ENCODE measurements around the gene GABRB1.
A peak's percentile ranks its signal among the peaks of the same experiment; 100 is the strongest.

Gene GABRB1

GRCh38 chr4:47031011-47031678, at the start of gene GABRB1:
Gene GABRB1 (plus strand): TSS chr4:47031567.
- DNase-seq (ENCODE audit: low spot score): no peak

- no peak for DNase-seq (ENCODE audit: low spot score)
These were observed 46.6 kb upstream of the GABRB1 start for GRCh38 chr4:46984781-46985180.

- no peak for DNase-seq (ENCODE audit: low spot score)
These were observed 44.3 kb upstream of the GABRB1 start for GRCh38 chr4:46986922-46987638.

- DNase-seq (ENCODE audit: low spot score): no peak
These were observed 39.0 kb upstream of the GABRB1 start for GRCh38 chr4:46992338-46992737.

- no peak for DNase-seq (ENCODE audit: low spot score)
These were observed 38.0 kb upstream of the GABRB1 start, which contains the start of gene GABRA4 for GRCh38 chr4:46993075-46994006. Gene GABRA4 (minus strand): TSS chr4:46993581. CDS start chr4:46993424, 157 bp downstream.

- DNase-seq (ENCODE audit: low spot score): no peak
These were observed 37.4 kb upstream of the GABRB1 start for GRCh38 chr4:46994007-46994405.

- no peak for DNase-seq (ENCODE audit: low spot score)
These were observed 31.8 kb upstream of the GABRB1 start for GRCh38 chr4:46999566-46999965.

GRCh38 chr4:47000406-47000805, 31.0 kb upstream of the GABRB1 start:
- no peak for DNase-seq (ENCODE audit: low spot score)

GRCh38 chr4:47002580-47002979, 28.8 kb upstream of the GABRB1 start:
- DNase-seq (ENCODE audit: low spot score): no peak

- DNase-seq (ENCODE audit: low spot score): no peak
These were observed 20.9 kb upstream of the GABRB1 start for GRCh38 chr4:47010347-47010911.

- DNase-seq (ENCODE audit: low spot score): peak; percentile 32
These were observed 20.4 kb upstream of the GABRB1 start for GRCh38 chr4:47010912-47011446.

GRCh38 chr4:47012676-47013075, 18.7 kb upstream of the GABRB1 start:
- DNase-seq (ENCODE audit: low spot score): no peak

- DNase-seq (ENCODE audit: low spot score): no peak
These were observed 18.0 kb upstream of the GABRB1 start for GRCh38 chr4:47013373-47013772.

GRCh38 chr4:47017081-47017480, 14.3 kb upstream of the GABRB1 start:
- DNase-seq (ENCODE audit: low spot score): no peak

- DNase-seq (ENCODE audit: low spot score): no peak
These were observed 13.9 kb upstream of the GABRB1 start for GRCh38 chr4:47017494-47017893.

GRCh38 chr4:47031751-47032404, 511 bp downstream of the GABRB1 start:
- DNase-seq (ENCODE audit: low spot score): no peak

- peak; percentile 37 for DNase-seq (ENCODE audit: low spot score)
These were observed 1.2 kb downstream of the GABRB1 start for GRCh38 chr4:47032405-47033106.

- DNase-seq (ENCODE audit: low spot score): no peak
These were observed 6.9 kb downstream of the GABRB1 start for GRCh38 chr4:47038263-47038662.

GRCh38 chr4:47040828-47041227, 9.5 kb downstream of the GABRB1 start:
- no peak for DNase-seq (ENCODE audit: low spot score)

- no peak for DNase-seq (ENCODE audit: low spot score)
These were observed 12.5 kb downstream of the GABRB1 start for GRCh38 chr4:47043821-47044220.

GRCh38 chr4:47045261-47045660, 13.9 kb downstream of the GABRB1 start:
- no peak for DNase-seq (ENCODE audit: low spot score)
